ENCODE results near the gene SERPINE1.
A peak's percentile ranks its signal among the peaks of the same experiment; 100 is the strongest.

Gene SERPINE1

GRCh38 chr7:101154693-101155102 lies 27.8 kb downstream of the SERPINE1 start:
- DNase-seq (ENCODE audit: low read depth in 3 of 3): no peak

- no peak for DNase-seq (ENCODE audit: low read depth in 3 of 3)
Observed at GRCh38 chr7:101155303-101155702, 28.4 kb downstream of the SERPINE1 start.

GRCh38 chr7:101156277-101156676 lies 29.4 kb downstream of the SERPINE1 start:
- no peak for DNase-seq (ENCODE audit: low read depth in 3 of 3)

GRCh38 chr7:101156866-101157589 lies 30.1 kb downstream of the SERPINE1 start:
- DNase-seq (ENCODE audit: low read depth in 3 of 3): no peak

- DNase-seq (ENCODE audit: low read depth in 3 of 3): no peak
Observed at GRCh38 chr7:101159696-101160674, 33.1 kb downstream of the SERPINE1 start.

- no peak for DNase-seq (ENCODE audit: low read depth in 3 of 3)
Observed at GRCh38 chr7:101160910-101161309, 34.0 kb downstream of the SERPINE1 start.

- DNase-seq (ENCODE audit: low read depth in 3 of 3): no peak
Observed at GRCh38 chr7:101161692-101162471, 35.0 kb downstream of the SERPINE1 start.

GRCh38 chr7:101162551-101163278 lies 35.8 kb downstream of the SERPINE1 start:
- DNase-seq (ENCODE audit: low read depth in 3 of 3): no peak

GRCh38 chr7:101163279-101164070 lies 36.6 kb downstream of the SERPINE1 start:
- DNase-seq (ENCODE audit: low read depth in 3 of 3): no peak

- DNase-seq (ENCODE audit: low read depth in 3 of 3): no peak
Observed at GRCh38 chr7:101164071-101164840, 37.4 kb downstream of the SERPINE1 start.

- peak; percentile 82 to 93 (median 82) for DNase-seq (ENCODE audit: low read depth in 3 of 3)
Observed at GRCh38 chr7:101165075-101165957, 38.4 kb downstream of the SERPINE1 start, which contains the start of gene VGF. VGF (minus strand) TSS chr7:101165569; CDS start chr7:101164843, 726 bp downstream.

- DNase-seq (ENCODE audit: low read depth in 3 of 3): no peak
Observed at GRCh38 chr7:101165958-101166647, 39.2 kb downstream of the SERPINE1 start.

- no peak for DNase-seq (ENCODE audit: low read depth in 3 of 3)
Observed at GRCh38 chr7:101166648-101166908, 39.7 kb downstream of the SERPINE1 start.

- no peak for DNase-seq (ENCODE audit: low read depth in 3 of 3)
Observed at GRCh38 chr7:101166909-101167644, 40.2 kb downstream of the SERPINE1 start.

- DNase-seq (ENCODE audit: low read depth in 3 of 3): no peak
Observed at GRCh38 chr7:101167645-101168411, 40.9 kb downstream of the SERPINE1 start.

GRCh38 chr7:101168412-101169049 lies 41.6 kb downstream of the SERPINE1 start:
- no peak for DNase-seq (ENCODE audit: low read depth in 3 of 3)

Data from stimulated activated CD4-positive, alpha-beta T cell treated with anti-CD3 and anti-CD28 coated beads, TNF-alpha, amount 100 ng/mL, for 24 hours (primary cell).